ENCODE measurements around the gene AFAP1L1.

The AFAP1L1 gene

DNA sequence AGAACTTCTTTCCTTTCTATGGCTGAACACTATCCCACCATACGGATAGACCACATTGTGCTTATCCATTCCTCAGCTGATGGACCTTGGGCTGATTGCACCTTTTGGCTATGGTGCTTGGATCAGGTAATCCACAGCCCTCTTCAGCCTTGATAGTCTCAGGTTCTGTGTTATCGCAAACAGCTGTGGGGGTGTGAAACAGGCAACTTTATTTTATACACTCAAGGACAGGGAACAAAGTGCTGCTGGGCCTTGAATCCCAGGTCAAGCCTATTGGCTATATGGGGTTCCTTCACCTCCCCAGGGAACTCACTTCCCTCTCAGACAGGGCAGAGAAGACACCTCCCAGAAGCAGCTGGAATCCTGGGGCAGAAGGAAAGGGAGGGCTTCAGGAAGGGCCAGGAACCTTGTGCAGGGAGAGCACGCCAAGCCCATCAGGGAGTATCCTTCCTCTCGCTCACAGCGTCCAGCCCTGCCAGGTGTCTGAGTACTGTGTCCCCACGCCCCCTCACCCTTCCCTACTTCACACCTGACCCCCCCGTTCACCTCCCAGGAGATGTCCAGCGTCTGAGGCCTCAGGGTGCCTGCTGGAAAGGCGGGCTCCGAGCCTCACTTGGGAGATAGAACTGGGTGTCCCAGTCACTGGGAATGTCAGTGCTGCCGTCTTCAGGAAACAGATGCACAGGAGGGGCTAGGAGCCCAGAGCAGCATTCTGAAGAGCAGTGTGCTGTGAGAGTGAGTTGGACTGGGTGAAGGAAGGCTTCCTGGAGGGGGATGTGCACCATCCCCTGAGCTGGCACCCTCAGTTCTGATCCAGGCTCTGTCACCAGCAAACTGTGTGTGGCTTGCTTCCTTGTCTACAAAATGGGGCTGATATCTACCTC, 32.8 kb downstream of the AFAP1L1 start:
- H3K4me3 ChIP-seq (ENCODE audit: low read depth, low read length), result no peak overlapping the region
- no peak for DNase-seq (ENCODE audit: low read depth)

DNA sequence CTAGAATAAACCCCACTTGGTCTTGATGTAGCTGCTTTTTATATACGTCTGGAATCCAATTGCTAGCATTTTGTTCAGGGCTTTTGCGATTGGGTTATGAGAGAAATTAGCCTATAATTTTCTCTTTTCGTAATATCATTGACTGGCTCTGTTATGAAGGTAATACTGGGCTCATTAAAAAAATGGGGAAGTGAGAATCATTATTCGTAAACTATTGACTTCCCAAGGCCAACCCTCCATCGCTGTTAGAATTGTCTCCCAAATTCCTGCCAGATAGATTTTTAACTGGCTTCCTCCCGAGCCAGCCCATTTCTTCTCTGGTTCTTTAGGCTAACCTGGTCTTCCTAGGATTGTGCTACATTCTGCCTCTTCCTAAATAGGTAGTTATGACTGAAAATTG, 37.7 kb downstream of the AFAP1L1 start:
- no peak for DNase-seq (ENCODE audit: low read depth)
- H3K4me3 ChIP-seq (ENCODE audit: low read depth, low read length), result no peak overlapping the region

DNA sequence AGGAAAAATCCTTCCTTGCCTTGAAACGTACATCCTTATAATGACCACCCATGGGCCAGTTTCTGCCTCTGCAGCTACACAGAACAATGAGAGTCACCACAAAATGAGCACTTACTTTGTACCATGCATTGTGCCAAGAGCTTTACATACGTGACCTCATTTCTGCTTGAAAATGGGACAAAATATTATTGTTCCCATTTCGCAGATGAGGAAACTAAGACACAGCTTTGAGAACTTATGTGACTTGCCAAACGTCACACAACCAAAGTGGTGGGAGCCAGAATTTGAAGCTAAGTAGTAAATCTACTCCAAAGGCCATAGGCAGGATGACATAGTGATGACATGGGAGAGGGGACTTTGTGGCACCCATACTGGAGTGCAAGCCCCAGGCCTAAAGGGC, 38.8 kb downstream of the AFAP1L1 start:
- no peak overlapping the region for H3K4me3 ChIP-seq (ENCODE audit: low read depth, low read length)
- DNase-seq (ENCODE audit: low read depth), result no peak

DNA sequence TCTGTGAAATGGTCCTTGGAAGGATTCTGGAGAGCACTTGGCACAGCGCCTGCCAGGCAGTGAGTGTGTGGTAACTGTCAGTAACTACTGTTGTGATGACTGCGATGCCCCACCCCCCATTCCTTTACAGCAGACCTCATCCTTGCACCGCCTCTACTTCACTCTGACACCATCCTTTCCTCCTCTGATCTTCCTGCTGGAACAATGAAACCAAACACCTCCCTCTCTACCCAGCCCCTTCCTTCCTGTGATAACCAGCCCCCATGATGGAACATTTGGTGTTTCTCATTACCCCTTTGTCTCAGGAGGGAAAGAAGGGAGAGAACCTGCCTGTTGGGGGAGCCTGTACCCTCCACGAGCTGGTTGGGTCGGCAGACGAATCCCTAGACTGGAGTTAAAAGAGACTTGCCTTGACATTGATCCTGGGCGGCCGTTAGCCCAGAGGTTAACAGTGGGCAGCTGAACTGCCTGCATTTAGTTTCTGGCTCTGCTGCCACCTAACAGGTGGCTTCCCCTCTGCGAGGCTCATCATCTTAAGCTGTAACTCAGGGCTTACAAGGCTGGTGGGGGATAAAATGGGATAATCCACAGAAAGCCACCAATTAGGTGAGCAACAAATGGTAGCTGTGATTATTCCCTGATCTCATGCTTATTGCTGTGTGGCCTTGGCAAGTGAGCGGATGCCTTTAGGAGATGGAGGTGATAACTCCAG, 39.4 kb downstream of the AFAP1L1 start:
- H3K4me3 ChIP-seq (ENCODE audit: low read depth, low read length), result no peak overlapping the region
- DNase-seq (ENCODE audit: low read depth), result peak; percentile 71

DNA sequence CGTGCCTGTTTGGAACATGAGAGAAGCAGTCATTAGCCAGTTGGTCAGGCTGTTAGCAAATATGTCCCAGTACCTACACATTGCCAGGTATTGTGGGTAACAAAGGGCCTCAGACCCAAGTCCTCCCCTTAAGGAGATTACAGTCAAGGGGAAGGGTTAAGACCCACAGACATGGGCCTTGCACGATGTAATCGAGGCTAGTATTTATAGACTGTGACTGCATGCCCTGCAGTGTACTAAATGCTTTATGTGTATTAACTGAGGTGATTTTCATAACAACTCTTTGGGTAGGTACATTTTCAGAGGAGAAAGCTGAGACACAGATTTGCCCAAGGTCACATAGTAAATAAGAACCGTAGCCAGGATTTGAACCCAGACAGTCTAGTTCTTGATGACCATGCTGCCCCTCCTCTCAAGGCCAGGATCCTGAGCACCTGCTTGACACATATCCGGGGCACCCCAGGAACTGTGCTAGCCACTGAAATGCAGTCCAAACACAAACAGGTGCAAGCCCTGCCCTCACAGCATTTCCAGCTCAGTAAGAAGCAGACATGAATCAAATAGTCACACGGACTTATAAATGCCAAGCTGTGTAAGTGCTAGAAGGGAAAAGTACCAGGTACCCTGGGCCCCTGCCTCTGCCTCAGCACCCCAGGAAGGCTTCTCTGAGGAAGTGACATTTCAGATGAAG, 41.6 kb downstream of the AFAP1L1 start:
- H3K4me3 ChIP-seq (ENCODE audit: low read depth, low read length), result no peak overlapping the region
- DNase-seq (ENCODE audit: low read depth), result no peak

DNA sequence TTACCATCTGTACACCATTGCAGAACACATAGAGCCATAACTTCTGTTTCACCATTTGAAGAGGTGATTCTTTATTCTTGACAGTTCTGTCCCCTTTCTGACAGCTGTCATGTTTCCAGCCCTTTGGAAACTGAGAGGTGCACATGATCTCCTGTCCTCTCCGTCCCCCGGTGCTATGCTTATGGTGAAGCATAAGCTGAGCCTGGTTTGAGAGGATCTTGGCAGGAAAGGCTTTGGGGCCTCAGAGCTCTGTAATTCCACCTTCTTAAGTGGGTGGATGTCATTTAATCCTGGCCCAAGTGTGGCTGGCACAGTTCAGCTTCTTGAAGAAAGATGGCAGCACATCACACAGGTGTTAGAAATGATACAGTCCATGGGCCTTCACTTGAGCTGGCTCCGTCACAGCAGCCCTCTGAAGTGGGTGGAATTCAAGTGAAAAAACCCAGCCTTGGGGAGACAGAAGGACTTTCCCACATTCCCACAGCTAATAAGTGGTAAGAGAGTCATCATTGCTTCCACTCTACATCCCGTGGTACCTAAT, 43.0 kb downstream of the AFAP1L1 start:
- no peak for DNase-seq (ENCODE audit: low read depth)
- no peak overlapping the region for H3K4me3 ChIP-seq (ENCODE audit: low read depth, low read length)

GRCh38 chr5:149315753-149316152, 44.1 kb downstream of the AFAP1L1 start:
- no peak for DNase-seq (ENCODE audit: low read depth)
- no peak overlapping the region for H3K4me3 ChIP-seq (ENCODE audit: low read depth, low read length)

- DNase-seq (ENCODE audit: low read depth), result no peak
Observed at GRCh38 chr5:149317281-149318048, 45.8 kb downstream of the AFAP1L1 start.

DNA sequence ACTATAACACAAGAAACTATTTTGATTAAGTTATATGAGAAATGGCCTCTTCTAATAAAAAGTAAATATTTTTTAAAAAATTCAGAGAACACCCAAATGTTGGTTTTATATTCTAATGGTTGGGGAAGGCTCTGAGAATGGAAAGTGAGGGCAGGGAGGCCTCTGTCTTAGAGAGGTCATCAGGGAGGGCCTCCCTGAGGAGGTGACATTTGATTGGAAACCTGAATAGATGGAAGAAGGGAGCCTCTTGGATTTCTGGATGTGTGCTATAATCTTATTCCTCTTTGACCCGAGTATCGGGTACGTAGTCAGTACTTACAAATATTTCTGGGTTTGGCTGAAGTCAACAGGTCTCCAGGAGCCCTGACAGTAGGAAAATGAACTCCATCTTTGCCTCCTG, 47.5 kb downstream of the AFAP1L1 start:
- no peak overlapping the region for H3K4me3 ChIP-seq (ENCODE audit: low read depth, low read length)

More at GRCh38 chr5:149317281-149318048, 45.8 kb downstream of the AFAP1L1 start:
- H3K4me3 ChIP-seq (ENCODE audit: low read depth, low read length), result no peak overlapping the region

GRCh38 chr5:149320791-149321330, 49.2 kb downstream of the AFAP1L1 start:
- peak; percentile 89 for DNase-seq (ENCODE audit: low read depth)
- H3K4me3 ChIP-seq (ENCODE audit: low read depth, low read length), result no peak overlapping the region

More for the DNA sequence above, 47.5 kb downstream of the AFAP1L1 start:
- DNase-seq (ENCODE audit: low read depth), result no peak

- no peak overlapping the region for H3K4me3 ChIP-seq (ENCODE audit: low read depth, low read length)
- no peak for DNase-seq (ENCODE audit: low read depth)
Observed at GRCh38 chr5:149322518-149322917, 50.9 kb downstream of the AFAP1L1 start.

DNA sequence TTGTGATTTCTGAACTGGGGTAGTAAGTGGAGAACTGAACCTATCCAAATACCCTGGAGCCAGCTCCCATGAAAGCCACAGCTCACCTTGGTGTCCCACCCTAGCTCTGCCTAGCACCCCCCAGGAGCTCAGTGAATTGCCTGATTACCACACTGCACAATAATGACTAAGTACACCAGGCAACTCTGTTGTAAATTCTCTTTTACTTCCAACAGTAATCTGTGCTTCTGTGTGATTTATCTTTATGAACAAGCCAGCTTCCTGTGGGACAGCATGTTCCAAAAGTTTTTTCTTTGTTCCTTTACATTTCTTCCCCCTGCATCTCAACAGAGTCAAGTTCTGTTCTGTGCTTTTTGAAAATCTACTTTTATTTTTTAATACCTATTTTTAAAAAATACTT, 51.6 kb downstream of the AFAP1L1 start:
- DNase-seq (ENCODE audit: low read depth), result peak; percentile 53
- H3K4me3 ChIP-seq (ENCODE audit: low read depth, low read length), result no peak overlapping the region

DNA sequence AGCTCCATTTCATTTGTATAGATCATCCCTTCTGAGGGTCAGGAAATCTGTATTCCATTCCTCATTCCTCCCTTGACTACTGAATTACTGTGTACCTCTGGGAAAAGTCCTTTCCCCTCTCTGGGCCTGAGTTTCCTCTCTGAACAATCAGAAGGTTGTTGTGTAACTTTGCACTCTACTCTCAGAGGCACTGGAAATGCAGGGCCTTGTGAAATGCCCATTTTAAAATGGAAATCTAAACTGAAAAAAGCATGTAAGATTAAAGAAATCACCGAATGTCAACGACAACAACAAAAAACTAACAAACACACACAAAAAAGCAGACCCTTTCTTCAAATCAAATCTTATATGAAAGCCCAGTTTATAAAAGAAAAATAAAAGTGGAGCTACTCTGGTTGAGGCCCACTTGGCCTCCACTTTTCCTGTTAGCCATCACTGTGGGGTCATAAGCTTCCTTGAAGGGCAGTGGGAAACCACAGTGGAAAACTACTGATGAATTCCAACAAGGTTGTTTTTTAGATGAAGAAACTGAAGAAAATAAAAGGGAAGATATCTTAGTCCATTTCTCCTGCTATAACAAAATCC, 52.1 kb downstream of the AFAP1L1 start:
- H3K4me3 ChIP-seq (ENCODE audit: low read depth, low read length), result no peak overlapping the region
- peak; percentile 52 for DNase-seq (ENCODE audit: low read depth)

DNA sequence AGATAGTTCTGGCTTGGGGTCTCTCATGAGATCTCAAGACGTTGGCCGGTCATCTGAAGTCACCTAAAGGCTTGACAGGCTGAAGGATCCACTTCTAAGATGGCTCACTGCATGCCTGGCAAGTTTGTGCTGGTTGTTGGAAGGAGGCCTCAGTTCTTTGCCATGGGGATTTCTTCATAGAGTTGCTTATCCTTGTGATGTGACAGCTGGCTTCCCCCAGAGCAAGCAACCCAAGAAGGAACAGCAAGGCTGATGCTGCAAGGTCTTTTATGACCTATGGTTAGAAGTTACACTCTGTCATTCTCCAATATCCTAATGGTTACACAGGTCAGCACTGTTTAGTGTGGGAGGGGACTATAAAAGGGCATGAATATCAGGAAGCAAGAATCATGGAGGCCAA, 53.0 kb downstream of the AFAP1L1 start:
- no peak overlapping the region for H3K4me3 ChIP-seq (ENCODE audit: low read depth, low read length)
- DNase-seq (ENCODE audit: low read depth), result no peak

DNA sequence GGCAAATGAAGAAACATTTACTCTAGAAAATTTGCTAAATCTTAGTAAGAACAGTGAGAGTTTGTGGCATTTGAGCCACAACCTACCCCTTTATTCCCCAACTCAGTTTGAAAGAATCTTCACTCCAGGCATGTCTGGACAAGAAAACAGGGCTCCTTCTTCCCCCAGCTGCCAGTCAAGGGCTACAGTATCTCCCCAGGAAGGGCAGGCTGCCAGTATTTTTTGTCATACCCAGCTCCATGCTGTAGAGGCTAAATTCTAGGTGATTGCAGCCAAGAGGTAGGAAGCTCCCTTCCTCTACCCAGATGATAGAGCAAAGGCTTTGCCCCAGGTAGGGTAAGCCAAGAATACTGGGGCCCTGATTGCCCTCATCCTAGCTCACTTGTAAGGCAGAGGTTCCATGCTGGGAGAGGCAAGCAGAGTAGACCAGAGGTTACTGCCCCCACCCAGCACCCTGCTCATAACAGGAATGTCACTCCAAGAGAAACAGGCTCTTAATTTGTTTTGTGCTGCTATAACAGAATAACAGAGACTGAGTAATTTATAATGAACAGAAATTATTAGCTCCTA, 53.6 kb downstream of the AFAP1L1 start:
- DNase-seq (ENCODE audit: low read depth), result no peak

GRCh38 chr5:149325894-149326293, 54.2 kb downstream of the AFAP1L1 start:
- DNase-seq (ENCODE audit: low read depth), result no peak
- H3K4me3 ChIP-seq (ENCODE audit: low read depth, low read length), result no peak overlapping the region

More for the DNA sequence above, 53.6 kb downstream of the AFAP1L1 start:
- H3K4me3 ChIP-seq (ENCODE audit: low read depth, low read length), result no peak overlapping the region

- DNase-seq (ENCODE audit: low read depth), result no peak
- H3K4me3 ChIP-seq (ENCODE audit: low read depth, low read length), result no peak overlapping the region
Observed at GRCh38 chr5:149326611-149327010, 55.0 kb downstream of the AFAP1L1 start.

- DNase-seq (ENCODE audit: low read depth), result no peak
- H3K4me3 ChIP-seq (ENCODE audit: low read depth, low read length), result no peak overlapping the region
Observed at GRCh38 chr5:149328177-149328576, 56.5 kb downstream of the AFAP1L1 start.

Data from skeletal muscle cell (primary cell).